HS-27A (cell line): ENCODE measurements around the gene UBE3B.

Source experiments
- DNase-seq: peaks from one replicate; pipeline ENCODE4 v3.0.0-alpha.2; 2012; ENCODE audit warnings: low read depth, missing footprints

UBE3B gene

DNA sequence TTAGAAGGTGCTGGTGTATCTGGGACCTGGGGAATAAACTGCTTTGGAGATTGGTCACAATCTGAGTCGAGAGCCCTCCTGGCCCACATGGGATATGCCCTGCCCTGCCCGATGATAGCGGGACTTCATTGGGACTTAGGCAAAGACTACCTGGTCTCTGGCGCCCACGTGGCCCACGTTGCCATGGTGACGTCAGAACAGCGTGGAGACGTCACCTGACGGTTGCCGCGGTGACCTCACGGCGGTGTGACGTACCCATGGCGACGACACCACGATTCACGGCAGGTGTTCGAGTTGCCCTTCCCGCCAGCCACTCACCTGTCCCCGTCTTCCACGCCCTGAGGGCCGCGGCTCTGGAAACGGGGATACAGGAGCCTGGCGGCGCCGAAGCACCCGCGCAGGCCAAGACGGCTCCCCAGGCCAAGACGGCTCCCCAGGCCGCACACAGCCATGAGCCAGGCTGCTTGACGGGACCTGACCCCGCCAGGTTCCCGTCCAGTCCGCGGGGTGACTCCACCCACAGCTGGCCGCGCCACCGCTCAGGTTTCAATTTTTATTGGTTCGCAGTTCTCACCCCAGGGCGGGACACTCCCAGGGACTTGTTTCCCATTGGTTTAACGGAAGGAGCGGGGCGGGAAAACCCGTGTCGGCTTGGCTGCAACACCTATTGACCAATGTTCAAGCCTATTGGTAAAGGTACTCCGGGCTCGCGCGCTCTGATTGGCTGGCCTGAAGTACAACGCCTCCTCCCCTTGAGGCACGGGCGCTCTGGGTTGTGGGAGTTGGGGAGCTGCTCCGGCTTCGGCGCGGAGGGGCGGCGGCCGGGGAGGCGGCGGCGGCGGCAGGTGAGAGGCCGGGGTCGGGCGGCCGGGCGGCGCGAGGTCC, 95.8 kb downstream of the UBE3B start, which contains the start of the genes MMAB and MVK:
MMAB (minus strand) TSS at position 476 of the 885 bp plus-strand sequence; CDS start at position 452, 24 bp downstream.
MVK (plus strand) TSS at position 766 of the 885 bp plus-strand sequence. CDS start 1,029 bp downstream, outside the sequence.
- DNase-seq = peak; percentile 97

DNA sequence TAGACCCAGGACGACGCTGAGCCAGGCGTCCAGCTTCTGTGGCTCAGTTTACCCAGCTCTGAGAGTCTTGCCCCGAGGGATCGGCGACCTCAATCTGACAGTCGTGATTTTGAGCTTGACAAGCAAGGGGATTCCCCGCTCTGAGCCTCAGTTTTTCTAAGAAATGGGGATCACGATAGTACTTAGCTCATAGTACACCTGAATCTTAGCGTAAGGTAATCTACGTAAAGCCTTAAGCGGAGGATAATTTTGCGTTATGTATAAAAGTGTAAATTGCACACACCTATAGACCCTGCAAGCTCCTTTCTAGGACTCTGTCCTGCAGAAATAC, 96.4 kb downstream of the UBE3B start:
- no peak for DNase-seq

DNA sequence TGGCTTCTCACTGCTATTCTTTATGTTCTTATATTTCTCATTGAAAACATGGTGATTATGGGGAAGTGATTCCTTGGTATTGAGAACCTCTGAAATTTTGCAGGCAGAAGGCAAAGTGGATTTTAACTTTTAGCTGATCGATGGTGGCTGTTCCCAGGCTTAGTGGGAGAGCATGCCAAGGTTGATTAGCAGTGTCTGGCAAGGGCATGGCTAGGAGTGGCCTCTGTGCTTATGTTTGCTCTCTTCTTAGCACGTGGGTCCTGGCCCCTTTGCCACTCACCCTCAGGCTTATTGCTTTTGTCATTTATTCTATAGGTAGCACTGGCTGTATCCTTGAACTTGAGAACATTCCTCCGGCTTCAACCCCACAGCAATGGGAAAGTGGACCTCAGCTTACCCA, 98.2 kb downstream of the UBE3B start:
- no peak for DNase-seq

DNA sequence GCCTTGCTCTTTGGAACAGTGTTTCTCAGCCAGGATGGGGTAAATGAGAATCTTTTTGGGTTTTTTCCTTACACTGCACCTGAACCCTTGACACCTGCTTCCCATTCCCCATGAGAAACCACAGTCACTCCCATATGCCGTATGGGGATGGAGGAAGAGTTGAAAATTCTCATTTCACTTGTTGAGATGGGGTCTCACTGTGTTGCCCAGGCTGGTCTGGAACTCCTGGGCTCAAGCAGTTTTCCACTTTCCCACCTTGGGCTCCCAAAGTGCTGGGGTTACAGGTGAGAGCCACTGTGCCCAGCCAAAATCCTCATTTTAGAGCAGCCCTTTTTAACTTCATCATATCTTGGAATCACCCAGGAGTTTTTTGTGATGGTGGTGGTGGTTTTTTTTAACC, 99.9 kb downstream of the UBE3B start:
- DNase-seq = no peak

GRCh38 chr12:109578330-109578927, 101.0 kb downstream of the UBE3B start:
- DNase-seq = no peak

- DNase-seq = no peak
Observed at GRCh38 chr12:109579639-109580038, 102.2 kb downstream of the UBE3B start.

GRCh38 chr12:109580272-109580671, 102.8 kb downstream of the UBE3B start:
- no peak for DNase-seq

- no peak for DNase-seq
Observed at GRCh38 chr12:109580684-109581333, 103.4 kb downstream of the UBE3B start.

DNA sequence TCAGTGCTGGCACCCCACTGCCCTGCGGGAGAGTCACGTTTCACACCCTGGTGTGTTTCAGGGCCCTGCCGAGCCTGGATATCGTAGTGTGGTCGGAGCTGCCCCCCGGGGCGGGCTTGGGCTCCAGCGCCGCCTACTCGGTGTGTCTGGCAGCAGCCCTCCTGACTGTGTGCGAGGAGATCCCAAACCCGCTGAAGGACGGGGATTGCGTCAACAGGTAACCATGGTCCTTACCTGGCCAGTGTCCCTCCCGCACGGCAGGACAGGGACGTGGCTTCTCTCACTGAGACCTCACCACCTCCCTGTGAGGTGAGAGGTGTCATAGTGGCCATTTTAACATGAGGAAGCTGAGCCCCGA, 103.9 kb downstream of the UBE3B start:
- DNase-seq = no peak

GRCh38 chr12:109581856-109582255, 104.4 kb downstream of the UBE3B start:
- DNase-seq = no peak

GRCh38 chr12:109582636-109583035, 105.2 kb downstream of the UBE3B start:
- no peak for DNase-seq

DNA sequence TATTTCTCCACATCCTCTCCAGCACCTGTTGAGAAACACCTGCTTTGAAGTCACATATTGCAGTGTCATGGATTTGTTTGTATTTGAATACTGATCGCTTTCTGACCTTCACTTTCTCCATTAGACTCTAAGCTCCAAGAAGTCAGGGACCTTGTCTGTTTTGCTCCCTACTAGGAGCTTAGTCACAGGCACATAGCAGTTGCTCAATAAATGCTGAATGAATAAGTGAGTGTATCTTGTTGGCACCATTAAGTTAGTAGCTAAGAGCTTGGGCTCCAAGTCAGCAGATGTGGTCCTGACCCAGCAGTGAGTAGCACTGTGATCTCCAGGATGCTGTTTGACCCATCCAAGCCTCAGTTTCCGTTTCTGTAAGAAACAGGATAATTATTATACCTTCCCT, 106.3 kb downstream of the UBE3B start:
- no peak for DNase-seq
